Ovary (tissue), 9 donors: ENCODE measurements around the gene TAS2R46. TPM values are rescaled to one million over a fixed set of nuclear protein-coding genes. Genes with fewer than 3 reads are reported as not detected.

Experiments used
- DNase-seq, 5 donors: peaks; one replicate each; pipeline ENCODE4 v3.0.0-alpha.2; 2019 to 2020
- H3K27ac ChIP-seq, 2 donors: fragments of 200-600 bp; one replicate each; pipeline versions ENCODE4 v1.5.1 to v1.8.0; 2019 to 2022
- H3K27me3 ChIP-seq: fragments of 200-600 bp; one replicate; pipeline ENCODE4 v1.8.0; 2022
- H3K36me3 ChIP-seq: fragments of 200-600 bp; sonication (generic); one replicate; pipeline ENCODE4 v1.5.1; 2019
- H3K4me1 ChIP-seq: one replicate; pipeline ENCODE4 v1.8.1; 2013; ENCODE audit warnings: mild to moderate bottlenecking, moderate library complexity; ENCODE audit not compliant: insufficient read depth
- H3K4me3 ChIP-seq: fragments of 200-600 bp; sonication (generic); one replicate; pipeline ENCODE4 v1.5.1; 2017
- H3K9me3 ChIP-seq, 2 donors: fragments of 200-600 bp in 1 of 2; sonication (generic) in 1 of 2; one replicate each; pipeline versions ENCODE4 v1.5.1 to v1.8.1; 2013 to 2019; ENCODE audit warnings: mild to moderate bottlenecking in 1 of 2, moderate library complexity in 1 of 2
- CTCF ChIP-seq, 3 donors: fragments of 450-650 bp in 2 of 3; fragments of 200-600 bp in 1 of 3; IDR thresholded peaks; one replicate each; pipeline versions ENCODE4 v1.5.1 to v1.8.0; 2016 to 2022; ENCODE audit warnings: antibody characterized with exemption in 3 of 3, mild to moderate bottlenecking in 1 of 3
- EP300 ChIP-seq: sonication (generic); formaldehyde crosslinking; IDR thresholded peaks from one replicate; pipeline ENCODE4 v1.6.1; 2017; ENCODE audit warnings: antibody characterized with exemption
- POLR2A ChIP-seq: fragments of 450-650 bp; IDR thresholded peaks from one replicate; pipeline ENCODE4 v1.6.1; 2017; ENCODE audit warnings: antibody characterized with exemption, mild to moderate bottlenecking, moderate library complexity
- WGBS, 3 donors: extraction: QIAGEN DNeasy Blood & Tissue Kit in 1 of 3; methylation state at CpG; one replicate each; pipeline versions ENCODE4 v1.1.5 to v1.1.7; 2013 to 2017; 5-methylcytosine and 5-hydroxymethylcytosine counted together
- intact Hi-C, 4 donors: fragments of 100-400 bp; cut with DNase I; formaldehyde crosslinking; loops; one replicate each; pipeline versions ENCODE4 v1.11.0 to v1.15.1; 2022 to 2023
- polyA plus RNA-seq, 2 donors: library from polyadenylated mRNA; stranded (reverse); fragments of 200-250 nt in 1 of 2; fragments of 350-450 nt in 1 of 2; fragmentation: Illumina TruSeq in 1 of 2; extraction: RNeasy Lipid Tissue Mini Kit (QIAGEN cat#74804) in 1 of 2; gene quantifications; one replicate each; pipeline ENCODE4 v1.2.3, GENCODE V29; 2013 to 2014
- total RNA-seq, 7 donors: library from RNA; depleted of rRNA in 2 of 7; stranded (reverse); fragments of >200 nt in 2 of 7; fragmentation: NEBNext Ultra II Directional in 3 of 7; extraction: Animal tissue kit (Norgen Biotek cat#: 25700) in 3 of 7; gene quantifications; one replicate each; pipeline versions ENCODE4 v1.1.0 to v1.2.4, GENCODE V29; 2016 to 2023
- donor health status: DM: no; HTN: no; CAD: no; lungs with moderate emphysema.
- donor health status: DM: no; HTN: no; CAD: no.
- donor health status: Bipolar disorder and iron deficiency.
- donor health status: DM: yes; HTN: yes; CAD: no.
- donor health status: DM: no; HTN: no; CAD: no.
- donor health status: DM: yes; HTN: yes; CAD: no.

The TAS2R46 gene
- total and polyA plus RNA-seq, 9 donors = 0.54 to 4.0 (median 1.7) TPM; not detected in 2

GRCh38 chr12:11078246-11078645 lies 16.2 kb upstream of the TAS2R46 start:
- DNase-seq = no peak
- H3K27ac ChIP-seq = no peak overlapping the region
- H3K36me3 ChIP-seq = no peaks in the 10 kb centered on the region
- no peaks in the 10 kb centered on the region for H3K9me3 ChIP-seq
- no peak for TF ChIP-seq POLR2A
- intact Hi-C loops = no loop called here
- no peak overlapping the region for H3K4me3 ChIP-seq
- H3K27me3 ChIP-seq = no peaks in the 10 kb centered on the region
- H3K4me1 ChIP-seq = no peaks in the 10 kb centered on the region
- WGBS, 3 donors = 94 to 98% (median 97%) methylated on average over 1 of the region's 1 CpG

GRCh38 chr12:11075642-11076041 lies 13.5 kb upstream of the TAS2R46 start:
- 79 to 88% (median 83%) methylated on average over 3 of the region's 3 CpGs for WGBS, 3 donors
- no peak overlapping the region for H3K4me3 ChIP-seq
- intact Hi-C loops = no loop called here
- TF ChIP-seq EP300 (no peak), POLR2A (no peak), CTCF (IDR thresholded peaks at IDR 0.05) (no peak)
- no peaks in the 10 kb centered on the region for H3K27me3 ChIP-seq
- no peaks in the 10 kb centered on the region for H3K4me1 ChIP-seq
- H3K36me3 ChIP-seq = no peaks in the 10 kb centered on the region
- no peak overlapping the region for H3K27ac ChIP-seq
- DNase-seq = no peak
- H3K9me3 ChIP-seq = no peaks in the 10 kb centered on the region

- no peaks in the 10 kb centered on the region for H3K4me1 ChIP-seq
- intact Hi-C loops = no loop called here
- no peaks in the 10 kb centered on the region for H3K36me3 ChIP-seq
- DNase-seq = no peak
- TF ChIP-seq POLR2A (no peak), CTCF (IDR thresholded peaks at IDR 0.05) (no peak), EP300 (no peak)
- H3K4me3 ChIP-seq = no peak overlapping the region
- H3K27ac ChIP-seq = no peak overlapping the region
- no peaks in the 10 kb centered on the region for H3K9me3 ChIP-seq
- 66 to 67% (median 66%) methylated on average over 4 of the region's 4 CpGs for WGBS, 3 donors
- H3K27me3 ChIP-seq = no peaks in the 10 kb centered on the region
These were observed 9.3 kb upstream of the TAS2R46 start for GRCh38 chr12:11071414-11071813.

- intact Hi-C loops = no loop called here
- WGBS, 3 donors = 52 to 92% (median 61%) methylated on average over 1 of the region's 1 CpG
- Histone ChIP-seq H3K27ac (no peak overlapping the region), H3K9me3 (no peaks in the 10 kb centered on the region), H3K4me1 (no peaks in the 10 kb centered on the region), H3K27me3 (no peaks in the 10 kb centered on the region), H3K36me3 (no peaks in the 10 kb centered on the region), H3K4me3 (no peak overlapping the region)
- TF ChIP-seq POLR2A (no peak), CTCF (IDR thresholded peaks at IDR 0.05) (no peak), EP300 (no peak)
- no peak for DNase-seq
These were observed 8.9 kb upstream of the TAS2R46 start for GRCh38 chr12:11070999-11071398.

GRCh38 chr12:11069854-11070365 lies 7.8 kb upstream of the TAS2R46 start:
- intact Hi-C loops = no loop called here
- 83 to 86% (median 84%) methylated on average over 5 of the region's 5 CpGs for WGBS, 3 donors

More at GRCh38 chr12:11069854-11070365, 7.8 kb upstream of the TAS2R46 start:
- Histone ChIP-seq H3K27ac (no peak overlapping the region), H3K4me1 (no peaks in the 10 kb centered on the region), H3K36me3 (no peaks in the 10 kb centered on the region), H3K27me3 (no peaks in the 10 kb centered on the region), H3K4me3 (no peak overlapping the region), H3K9me3 (no peaks in the 10 kb centered on the region)
- no peak for TF ChIP-seq CTCF (IDR thresholded peaks at IDR 0.05)
- no peak for TF ChIP-seq POLR2A
- TF ChIP-seq EP300 = no peak
- DNase-seq = no peak
